ENCODE results near the gene PAK5.
A peak's percentile ranks its signal among the peaks of the same experiment; 100 is the strongest.

DNA sequence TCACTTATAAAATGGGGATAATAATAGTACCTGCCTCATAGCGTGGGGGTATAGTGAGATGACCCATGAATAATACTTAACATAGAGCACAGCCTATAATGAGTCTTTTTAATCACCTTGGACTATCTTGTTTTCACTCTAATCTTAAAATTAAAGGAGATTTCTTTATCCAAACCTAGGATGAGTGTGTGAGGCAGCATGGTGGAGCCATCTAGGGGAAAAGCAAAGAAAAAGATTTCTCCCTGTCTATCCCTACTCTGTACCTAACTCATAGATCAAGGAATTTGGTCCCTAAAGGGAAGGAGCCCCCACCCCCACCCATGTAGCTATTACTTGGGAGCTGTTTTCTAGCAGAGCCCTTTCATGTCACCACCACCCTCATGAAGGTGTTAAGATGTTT is 45.2 kb upstream of the PAK5 start:
- TF ChIP-seq, protein P1, sequence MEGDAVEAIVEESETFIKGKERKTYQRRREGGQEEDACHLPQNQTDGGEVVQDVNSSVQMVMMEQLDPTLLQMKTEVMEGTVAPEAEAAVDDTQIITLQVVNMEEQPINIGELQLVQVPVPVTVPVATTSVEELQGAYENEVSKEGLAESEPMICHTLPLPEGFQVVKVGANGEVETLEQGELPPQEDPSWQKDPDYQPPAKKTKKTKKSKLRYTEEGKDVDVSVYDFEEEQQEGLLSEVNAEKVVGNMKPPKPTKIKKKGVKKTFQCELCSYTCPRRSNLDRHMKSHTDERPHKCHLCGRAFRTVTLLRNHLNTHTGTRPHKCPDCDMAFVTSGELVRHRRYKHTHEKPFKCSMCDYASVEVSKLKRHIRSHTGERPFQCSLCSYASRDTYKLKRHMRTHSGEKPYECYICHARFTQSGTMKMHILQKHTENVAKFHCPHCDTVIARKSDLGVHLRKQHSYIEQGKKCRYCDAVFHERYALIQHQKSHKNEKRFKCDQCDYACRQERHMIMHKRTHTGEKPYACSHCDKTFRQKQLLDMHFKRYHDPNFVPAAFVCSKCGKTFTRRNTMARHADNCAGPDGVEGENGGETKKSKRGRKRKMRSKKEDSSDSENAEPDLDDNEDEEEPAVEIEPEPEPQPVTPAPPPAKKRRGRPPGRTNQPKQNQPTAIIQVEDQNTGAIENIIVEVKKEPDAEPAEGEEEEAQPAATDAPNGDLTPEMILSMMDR (conservative IDR thresholded peaks at IDR 0.05), result peak; percentile 31; the same call in 1 of the 2 replicates
- TF ChIP-seq EZH2 (IDR thresholded peaks at IDR 0.05; ENCODE audit: low read depth), result no peak

Data from PC-9 (cell line).